ENCODE measurements around the gene CCDC43. TPM values are rescaled to one million over a fixed set of nuclear protein-coding genes. Genes with fewer than 3 reads are reported as not detected.

The CCDC43 gene
- total and polyA plus RNA-seq, 12 donors, result 10.6 to 42.0 (median 18.2) TPM

DNA sequence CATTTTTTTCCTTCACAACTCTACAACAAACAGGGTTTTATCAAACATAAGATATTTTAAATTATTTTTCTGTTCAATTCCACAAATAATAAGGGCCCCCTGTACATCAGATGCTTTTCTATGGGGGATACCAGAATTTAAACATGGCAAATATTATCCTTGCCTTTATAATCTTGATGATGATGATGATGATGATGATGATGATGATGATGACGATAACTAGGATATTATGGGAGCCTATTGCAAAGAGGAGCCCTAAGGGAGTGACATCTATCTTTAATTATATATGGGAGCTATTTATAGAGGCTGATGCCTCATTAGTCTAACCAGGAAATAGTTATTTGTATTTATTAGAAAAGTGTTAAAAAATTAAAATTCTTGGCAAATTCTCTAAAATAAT, 26.5 kb downstream of the CCDC43 start:
- 65 to 82% (median 72%) methylated on average over 1 of the region's 1 CpG for WGBS, 4 donors
- Histone ChIP-seq H3K4me1 (replicated peaks in 1 of 2) (no peaks in the 10 kb centered on the region), H3K27me3 (peaks cover 4% of the 10 kb centered on the region), H3K9me3 (replicated peaks in 1 of 3) (no peaks in the 10 kb centered on the region), H3K36me3 (replicated peaks in 1 of 2) (no peaks in the 10 kb centered on the region), H3K4me3 (no peak overlapping the region), H3K27ac (no peak overlapping the region)
- intact Hi-C loops (cut with DNase I), result no loop called here
- TF ChIP-seq CTCF (IDR thresholded peaks at IDR 0.05) (no peak), POLR2A (IDR thresholded peaks at IDR 0.05) (no peak)
- DNase-seq, result no peak

GRCh38 chr17:44661835-44662234, 27.7 kb downstream of the CCDC43 start:
- Histone ChIP-seq H3K27me3 (peaks cover 15% of the 10 kb centered on the region), H3K4me3 (no peak overlapping the region), H3K9me3 (replicated peaks in 1 of 3) (no peaks in the 10 kb centered on the region), H3K36me3 (replicated peaks in 1 of 2) (no peaks in the 10 kb centered on the region), H3K27ac (no peak overlapping the region), H3K4me1 (replicated peaks in 1 of 2) (no peaks in the 10 kb centered on the region)
- 96 to 99% (median 98%) methylated on average over 2 of the region's 2 CpGs for WGBS, 4 donors
- intact Hi-C loops (cut with DNase I), result no loop called here
- no peak for DNase-seq
- TF ChIP-seq CTCF (IDR thresholded peaks at IDR 0.05) (no peak), POLR2A (IDR thresholded peaks at IDR 0.05) (no peak)

- peak within 1 kb of the TSS in 1 of 4 donors; percentile 40 for H3K4me3 ChIP-seq
- no peaks in the 10 kb centered on the region for H3K4me1 ChIP-seq (replicated peaks in 1 of 2)
- H3K9me3 ChIP-seq (replicated peaks in 1 of 3), result no peaks in the 10 kb centered on the region
- peaks cover 38% of the 10 kb centered on the region for H3K27me3 ChIP-seq
- H3K36me3 ChIP-seq (replicated peaks in 1 of 2), result no peaks in the 10 kb centered on the region
- no peak for DNase-seq
- TF ChIP-seq POLR2A (IDR thresholded peaks at IDR 0.05) (no peak), CTCF (IDR thresholded peaks at IDR 0.05) (no peak)
- intact Hi-C loops (cut with DNase I), result no loop called here
- 6 to 40% (median 14%) methylated on average over 13 to 57 of the region's 57 CpGs for WGBS, 4 donors
- no peak within 1 kb of the TSS for H3K27ac ChIP-seq
These were observed 33.4 kb downstream of the CCDC43 start, which contains the start of gene MEIOC for GRCh38 chr17:44655983-44656710. Gene MEIOC, plus strand, starts transcription at chr17:44656468. Its CDS starts 146 bp downstream, at chr17:44656614.

GRCh38 chr17:44653954-44654353, 35.6 kb downstream of the CCDC43 start:
- Histone ChIP-seq H3K4me1 (replicated peaks in 1 of 2) (no peaks in the 10 kb centered on the region), H3K4me3 (no peak overlapping the region), H3K36me3 (replicated peaks in 1 of 2) (no peaks in the 10 kb centered on the region), H3K9me3 (replicated peaks in 1 of 3) (no peaks in the 10 kb centered on the region), H3K27me3 (peaks cover 38% of the 10 kb centered on the region), H3K27ac (no peak overlapping the region)
- intact Hi-C loops (cut with DNase I), result no loop called here
- WGBS, 4 donors, result 57 to 84% (median 70%) methylated on average over 1 of the region's 1 CpG
- no peak for TF ChIP-seq CTCF (IDR thresholded peaks at IDR 0.05)
- no peak for TF ChIP-seq POLR2A (IDR thresholded peaks at IDR 0.05)
- DNase-seq, result no peak
